ENCODE results near the gene COL4A2. TPM values are rescaled to one million over a fixed set of nuclear protein-coding genes. Genes with fewer than 3 reads are reported as not detected.

COL4A2 gene
- total RNA-seq, 1 donor from 2014 or later, result 120 TPM

DNA sequence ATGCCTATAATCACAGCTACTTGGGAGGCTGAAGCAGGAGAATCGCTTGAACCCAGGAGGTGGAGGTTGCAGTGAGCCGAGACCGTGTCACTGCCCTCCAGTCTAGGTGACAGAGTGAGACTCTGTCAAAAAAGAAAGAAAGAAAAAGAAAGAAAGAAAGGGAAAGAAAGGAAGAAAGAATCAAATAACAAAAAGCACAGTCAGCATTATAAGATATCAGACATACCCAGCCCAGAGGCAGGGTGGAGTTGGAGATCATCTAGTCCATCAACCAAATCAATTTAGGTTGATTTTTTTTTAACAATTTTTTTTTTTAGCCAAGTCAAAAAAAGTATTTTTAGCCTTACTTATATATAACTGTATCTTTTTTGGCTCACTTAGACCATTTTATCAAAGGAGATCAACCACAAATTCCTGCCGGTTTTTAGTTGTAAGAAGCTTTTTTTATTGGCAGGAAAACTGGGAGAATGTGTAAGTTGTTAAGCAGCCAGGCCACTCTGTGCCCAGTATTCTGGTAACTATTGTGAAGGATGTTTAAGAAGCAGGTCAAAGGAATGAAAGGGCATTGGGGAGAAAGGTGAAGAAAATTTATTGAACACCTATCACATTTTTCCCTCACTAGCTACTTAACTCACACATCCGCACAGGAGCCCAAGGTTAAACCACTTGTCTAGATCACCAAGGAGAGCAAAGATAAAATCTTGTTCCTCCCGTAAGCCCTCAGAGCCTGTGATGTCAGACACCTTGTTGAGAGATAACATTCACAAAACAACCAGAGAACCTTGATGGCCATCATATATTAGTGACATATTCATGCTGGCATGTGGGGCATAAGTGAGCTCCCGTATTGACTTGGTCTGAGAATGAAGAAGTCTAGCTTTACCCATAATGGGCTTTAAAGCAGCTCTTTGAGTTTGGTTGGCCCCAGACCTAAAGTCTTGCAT lies 91.8 kb downstream of the COL4A2 start:
- TF ChIP-seq, protein P1, sequence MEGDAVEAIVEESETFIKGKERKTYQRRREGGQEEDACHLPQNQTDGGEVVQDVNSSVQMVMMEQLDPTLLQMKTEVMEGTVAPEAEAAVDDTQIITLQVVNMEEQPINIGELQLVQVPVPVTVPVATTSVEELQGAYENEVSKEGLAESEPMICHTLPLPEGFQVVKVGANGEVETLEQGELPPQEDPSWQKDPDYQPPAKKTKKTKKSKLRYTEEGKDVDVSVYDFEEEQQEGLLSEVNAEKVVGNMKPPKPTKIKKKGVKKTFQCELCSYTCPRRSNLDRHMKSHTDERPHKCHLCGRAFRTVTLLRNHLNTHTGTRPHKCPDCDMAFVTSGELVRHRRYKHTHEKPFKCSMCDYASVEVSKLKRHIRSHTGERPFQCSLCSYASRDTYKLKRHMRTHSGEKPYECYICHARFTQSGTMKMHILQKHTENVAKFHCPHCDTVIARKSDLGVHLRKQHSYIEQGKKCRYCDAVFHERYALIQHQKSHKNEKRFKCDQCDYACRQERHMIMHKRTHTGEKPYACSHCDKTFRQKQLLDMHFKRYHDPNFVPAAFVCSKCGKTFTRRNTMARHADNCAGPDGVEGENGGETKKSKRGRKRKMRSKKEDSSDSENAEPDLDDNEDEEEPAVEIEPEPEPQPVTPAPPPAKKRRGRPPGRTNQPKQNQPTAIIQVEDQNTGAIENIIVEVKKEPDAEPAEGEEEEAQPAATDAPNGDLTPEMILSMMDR (IDR thresholded peaks at IDR 0.05; ENCODE audit: unreplicated experiment), result no peak
- Mint-ChIP-seq H3K27ac (no peak overlapping the region), H3K36me3 (ENCODE audit: insufficient read depth) (no peaks in the 10 kb centered on the region), H3K4me3 (ENCODE audit: low read depth) (no peak overlapping the region), H3K4me1 (ENCODE audit: low read depth) (peaks cover 4% of the 10 kb centered on the region), H3K9me3 (ENCODE audit: low read depth) (no peaks in the 10 kb centered on the region), H3K27me3 (no peaks in the 10 kb centered on the region)
- DNase-seq (ENCODE audit: low spot score, unreplicated experiment), result no peak

DNA sequence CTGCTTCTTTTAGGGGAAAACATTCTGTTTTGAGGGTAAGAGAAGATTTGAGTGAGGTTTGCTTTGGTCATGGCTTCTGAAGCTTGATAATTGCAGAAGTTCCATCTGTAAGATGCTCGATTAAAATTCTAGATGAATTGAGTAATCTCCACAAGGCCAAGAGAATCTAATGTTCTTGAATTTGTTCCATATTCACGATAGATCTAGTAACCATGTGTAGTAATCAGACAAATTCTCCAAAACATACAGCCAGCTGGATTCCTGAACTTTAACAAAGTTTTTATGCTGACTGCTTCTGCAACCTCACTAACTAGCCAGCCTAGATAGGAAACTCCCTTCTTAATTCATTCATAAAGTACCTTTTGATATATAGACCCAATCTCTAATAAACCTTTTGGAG lies 92.7 kb downstream of the COL4A2 start:
- H3K27ac Mint-ChIP-seq, result no peak overlapping the region
- H3K9me3 Mint-ChIP-seq (ENCODE audit: low read depth), result no peaks in the 10 kb centered on the region
- no peak for DNase-seq (ENCODE audit: low spot score, unreplicated experiment)
- no peaks in the 10 kb centered on the region for H3K27me3 Mint-ChIP-seq
- TF ChIP-seq, protein P1 (IDR thresholded peaks at IDR 0.05; ENCODE audit: unreplicated experiment), result no peak
- H3K36me3 Mint-ChIP-seq (ENCODE audit: insufficient read depth), result no peaks in the 10 kb centered on the region
- peaks cover 5% of the 10 kb centered on the region for H3K4me1 Mint-ChIP-seq (ENCODE audit: low read depth)
- H3K4me3 Mint-ChIP-seq (ENCODE audit: low read depth), result no peak overlapping the region

DNA sequence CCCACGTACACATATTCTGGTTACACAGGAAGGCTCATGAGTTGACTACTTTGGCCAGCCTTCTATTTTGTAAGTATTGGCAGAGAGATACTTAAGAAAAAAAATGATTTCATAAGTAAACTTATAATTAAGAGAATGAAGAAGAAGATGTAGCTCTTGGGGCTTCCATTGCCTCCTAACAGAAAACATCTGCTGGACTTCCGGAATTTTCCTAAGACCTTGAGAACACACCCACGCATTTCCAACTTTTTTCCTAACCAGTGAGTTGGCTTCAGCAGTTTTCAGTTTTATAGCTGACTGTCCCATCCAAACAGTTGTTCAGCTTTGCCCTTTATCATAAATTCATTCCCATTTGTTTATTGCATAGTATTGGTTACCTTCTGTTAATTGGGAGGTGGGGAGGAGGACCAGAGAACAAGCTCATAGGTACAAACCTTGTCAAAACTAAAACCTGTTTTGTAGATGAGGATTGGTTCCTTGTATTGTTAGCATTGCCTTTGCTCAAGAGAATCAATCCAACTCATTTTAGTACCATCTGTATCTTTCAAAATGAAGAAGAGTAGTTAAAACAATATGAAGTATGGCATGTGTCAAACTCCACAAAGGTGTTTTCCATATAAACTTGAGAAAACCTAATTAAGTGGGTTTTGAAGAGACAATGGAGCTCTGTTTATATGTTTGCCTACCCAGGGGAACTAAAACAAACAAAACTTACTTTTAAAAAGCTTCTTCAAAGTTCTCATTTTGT lies 93.9 kb downstream of the COL4A2 start:
- Mint-ChIP-seq H3K9me3 (ENCODE audit: low read depth) (no peaks in the 10 kb centered on the region), H3K27ac (no peak overlapping the region), H3K27me3 (no peaks in the 10 kb centered on the region), H3K4me1 (ENCODE audit: low read depth) (peaks cover 5% of the 10 kb centered on the region), H3K4me3 (ENCODE audit: low read depth) (no peak overlapping the region), H3K36me3 (ENCODE audit: insufficient read depth) (no peaks in the 10 kb centered on the region)
- DNase-seq (ENCODE audit: low spot score, unreplicated experiment), result no peak
- TF ChIP-seq, protein P1 (IDR thresholded peaks at IDR 0.05; ENCODE audit: unreplicated experiment), result no peak

DNA sequence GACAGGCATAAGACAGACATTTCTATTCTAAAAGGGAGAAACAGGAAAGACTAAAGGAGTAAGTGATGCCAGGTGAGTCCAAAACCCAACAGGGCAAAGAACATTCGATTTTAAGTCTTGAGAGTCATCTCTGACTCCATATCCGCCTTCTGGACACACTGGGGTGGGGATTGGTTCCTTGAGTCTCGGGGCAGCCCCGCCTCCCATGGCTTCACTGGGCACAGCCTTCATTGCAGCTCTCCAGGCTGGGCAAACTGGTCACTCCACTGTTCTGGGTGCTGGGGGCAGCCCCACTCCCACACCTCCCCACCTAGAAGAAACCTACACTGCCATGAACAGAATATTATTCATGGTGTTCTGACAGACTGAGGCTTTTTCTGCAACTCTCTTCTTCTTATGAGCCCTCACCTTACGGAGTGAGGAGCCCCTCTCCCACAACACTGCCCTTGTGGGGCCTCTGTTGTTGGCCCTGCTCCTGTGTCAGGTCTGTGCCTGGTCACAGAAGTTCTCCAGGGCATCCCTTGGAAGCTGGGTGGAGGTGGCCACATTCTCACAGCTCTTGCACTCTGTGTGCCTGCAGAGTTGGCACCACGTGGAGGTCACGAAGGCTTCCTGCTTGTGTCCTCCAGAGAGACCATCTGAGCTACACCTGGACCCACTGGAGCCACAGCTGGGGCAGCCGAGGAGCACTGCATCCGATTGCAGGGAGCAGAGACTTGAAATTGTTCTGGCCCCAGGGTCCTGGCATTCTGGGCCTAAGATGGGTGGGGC lies 95.4 kb downstream of the COL4A2 start:
- Mint-ChIP-seq H3K27me3 (no peaks in the 10 kb centered on the region), H3K27ac (no peak overlapping the region), H3K9me3 (ENCODE audit: low read depth) (no peaks in the 10 kb centered on the region), H3K4me1 (ENCODE audit: low read depth) (peaks cover 5% of the 10 kb centered on the region), H3K36me3 (ENCODE audit: insufficient read depth) (no peaks in the 10 kb centered on the region), H3K4me3 (ENCODE audit: low read depth) (no peak overlapping the region)
- no peak for DNase-seq (ENCODE audit: low spot score, unreplicated experiment)
- TF ChIP-seq, protein P1 (IDR thresholded peaks at IDR 0.05; ENCODE audit: unreplicated experiment), result no peak

DNA sequence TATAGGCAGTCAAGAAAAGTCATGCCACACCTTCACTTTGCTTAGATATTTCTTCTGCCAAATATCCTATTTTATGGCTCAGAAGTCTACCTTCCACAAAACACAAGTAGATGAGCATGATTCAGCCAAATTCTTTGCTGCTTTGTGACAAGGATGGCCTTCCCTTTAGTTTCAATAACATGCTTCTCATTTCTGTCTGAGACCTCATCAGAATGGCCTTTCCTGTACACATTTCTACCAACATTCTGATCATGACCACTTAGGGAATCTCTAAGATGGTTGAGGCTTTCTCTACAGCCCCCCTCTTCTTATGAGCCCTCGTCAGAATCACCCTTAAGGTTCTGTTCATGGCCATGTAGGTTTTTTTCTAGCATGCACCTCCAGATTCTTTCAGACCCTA lies 96.2 kb downstream of the COL4A2 start:
- Mint-ChIP-seq H3K4me3 (ENCODE audit: low read depth) (no peak overlapping the region), H3K9me3 (ENCODE audit: low read depth) (no peaks in the 10 kb centered on the region), H3K36me3 (ENCODE audit: insufficient read depth) (no peaks in the 10 kb centered on the region), H3K4me1 (ENCODE audit: low read depth) (peaks cover 5% of the 10 kb centered on the region), H3K27me3 (no peaks in the 10 kb centered on the region), H3K27ac (no peak overlapping the region)
- TF ChIP-seq, protein P1 (IDR thresholded peaks at IDR 0.05; ENCODE audit: unreplicated experiment), result no peak
- no peak for DNase-seq (ENCODE audit: low spot score, unreplicated experiment)
